ENCODE data around the gene THAP8.

THAP8 gene

DNA sequence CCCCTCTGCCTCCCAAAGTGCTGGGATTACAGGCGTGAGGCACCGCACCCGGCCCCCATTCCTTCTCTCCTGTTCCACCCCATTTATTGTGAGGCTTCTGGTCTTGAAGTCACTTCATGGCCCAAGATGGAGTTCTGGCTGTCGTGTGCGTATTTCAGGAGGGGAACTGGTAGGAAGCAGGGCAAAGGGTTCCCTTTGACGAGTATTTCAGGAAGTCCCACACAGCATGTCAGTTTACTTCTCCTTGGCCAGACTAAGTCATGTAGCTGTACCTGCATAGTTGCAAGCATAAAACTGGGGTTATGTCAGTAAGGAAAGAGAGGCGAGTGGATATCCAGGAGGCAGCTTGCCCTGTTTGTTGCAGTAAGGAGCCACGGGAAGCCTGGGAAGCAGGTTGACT lies 10.7 kb upstream of the THAP8 start:
- Histone ChIP-seq H3K9me3 (ENCODE audit: control insufficient read depth, insufficient read depth, low read depth, low read length) (no peaks in the 10 kb centered on the region), H3K27me3 (ENCODE audit: control insufficient read depth, insufficient read depth, low read length) (no peaks in the 10 kb centered on the region), H3K9ac (ENCODE audit: low read length) (no peak overlapping the region), H3K4me1 (ENCODE audit: control insufficient read depth, insufficient read depth, low read length) (no peaks in the 10 kb centered on the region), H3K36me3 (ENCODE audit: control insufficient read depth, insufficient read depth, low read length) (peaks cover 74% of the 10 kb centered on the region), H3K27ac (ENCODE audit: low read depth, low read length) (no peak overlapping the region), H3K4me3 (ENCODE audit: low read depth, low read length) (no peak overlapping the region)

- Histone ChIP-seq H3K9me3 (ENCODE audit: control insufficient read depth, insufficient read depth, low read depth, low read length) (no peaks in the 10 kb centered on the region), H3K4me1 (ENCODE audit: control insufficient read depth, insufficient read depth, low read length) (no peaks in the 10 kb centered on the region), H3K4me3 (ENCODE audit: low read depth, low read length) (no peak overlapping the region), H3K36me3 (ENCODE audit: control insufficient read depth, insufficient read depth, low read length) (peaks cover 74% of the 10 kb centered on the region), H3K27ac (ENCODE audit: low read depth, low read length) (no peak overlapping the region), H3K9ac (ENCODE audit: low read length) (no peak overlapping the region), H3K27me3 (ENCODE audit: control insufficient read depth, insufficient read depth, low read length) (no peaks in the 10 kb centered on the region)
Measured at GRCh38 chr19:36061367-36061766, 7.3 kb upstream of the THAP8 start.

GRCh38 chr19:36060430-36060829 lies 6.3 kb upstream of the THAP8 start:
- Histone ChIP-seq H3K4me3 (ENCODE audit: low read depth, low read length) (no peak overlapping the region), H3K27ac (ENCODE audit: low read depth, low read length) (no peak overlapping the region), H3K9ac (ENCODE audit: low read length) (no peak overlapping the region), H3K9me3 (ENCODE audit: control insufficient read depth, insufficient read depth, low read depth, low read length) (no peaks in the 10 kb centered on the region), H3K27me3 (ENCODE audit: control insufficient read depth, insufficient read depth, low read length) (no peaks in the 10 kb centered on the region), H3K4me1 (ENCODE audit: control insufficient read depth, insufficient read depth, low read length) (no peaks in the 10 kb centered on the region), H3K36me3 (ENCODE audit: control insufficient read depth, insufficient read depth, low read length) (peaks cover 64% of the 10 kb centered on the region)

- Histone ChIP-seq H3K4me3 (ENCODE audit: low read depth, low read length) (no peak overlapping the region), H3K9ac (ENCODE audit: low read length) (no peak overlapping the region), H3K9me3 (ENCODE audit: control insufficient read depth, insufficient read depth, low read depth, low read length) (no peaks in the 10 kb centered on the region), H3K27ac (ENCODE audit: low read depth, low read length) (no peak overlapping the region), H3K36me3 (ENCODE audit: control insufficient read depth, insufficient read depth, low read length) (peaks cover 55% of the 10 kb centered on the region), H3K27me3 (ENCODE audit: control insufficient read depth, insufficient read depth, low read length) (no peaks in the 10 kb centered on the region), H3K4me1 (ENCODE audit: control insufficient read depth, insufficient read depth, low read length) (no peaks in the 10 kb centered on the region)
Measured at GRCh38 chr19:36059180-36059910, 5.3 kb upstream of the THAP8 start.

DNA sequence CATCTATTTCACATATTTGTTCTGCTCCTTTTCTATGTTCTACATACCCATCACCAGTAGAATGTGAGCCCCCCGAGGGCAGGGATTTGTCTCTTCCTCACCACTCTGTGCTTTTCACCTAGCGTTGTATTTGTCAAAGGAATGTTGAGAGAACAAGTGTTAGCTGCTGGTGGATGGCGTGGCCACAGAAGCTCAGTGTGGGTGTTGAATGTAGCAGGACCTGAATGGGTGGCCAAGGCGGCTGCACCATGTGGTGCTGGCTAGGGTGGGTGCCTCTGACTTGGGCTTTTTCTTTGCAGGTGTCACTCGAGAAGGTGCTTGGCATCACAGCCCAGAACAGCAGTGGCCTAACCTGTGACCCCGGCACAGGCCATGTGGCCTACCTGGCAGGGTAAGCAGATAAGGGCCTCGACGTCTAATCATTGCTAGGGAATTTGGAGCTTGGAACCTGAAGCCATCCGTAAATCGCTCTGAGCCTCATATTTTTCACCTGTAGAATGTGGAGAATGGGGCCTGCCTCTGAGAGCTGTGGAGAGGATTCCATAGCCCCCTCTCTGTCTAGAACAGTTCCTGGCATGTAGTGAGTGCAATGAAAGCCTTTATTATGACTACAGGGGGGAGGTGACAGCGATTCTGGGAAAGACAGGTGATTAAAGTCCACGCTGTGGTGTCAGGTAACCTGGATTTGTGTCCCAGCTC lies 4.5 kb upstream of the THAP8 start:
- no peaks in the 10 kb centered on the region for H3K4me1 ChIP-seq (ENCODE audit: control insufficient read depth, insufficient read depth, low read length)
- no peaks in the 10 kb centered on the region for H3K27me3 ChIP-seq (ENCODE audit: control insufficient read depth, insufficient read depth, low read length)
- peaks cover 51% of the 10 kb centered on the region for H3K36me3 ChIP-seq (ENCODE audit: control insufficient read depth, insufficient read depth, low read length)
- H3K27ac ChIP-seq (ENCODE audit: low read depth, low read length) = no peak overlapping the region
- H3K4me3 ChIP-seq (ENCODE audit: low read depth, low read length) = no peak overlapping the region
- no peaks in the 10 kb centered on the region for H3K9me3 ChIP-seq (ENCODE audit: control insufficient read depth, insufficient read depth, low read depth, low read length)
- no peak overlapping the region for H3K9ac ChIP-seq (ENCODE audit: low read length)

DNA sequence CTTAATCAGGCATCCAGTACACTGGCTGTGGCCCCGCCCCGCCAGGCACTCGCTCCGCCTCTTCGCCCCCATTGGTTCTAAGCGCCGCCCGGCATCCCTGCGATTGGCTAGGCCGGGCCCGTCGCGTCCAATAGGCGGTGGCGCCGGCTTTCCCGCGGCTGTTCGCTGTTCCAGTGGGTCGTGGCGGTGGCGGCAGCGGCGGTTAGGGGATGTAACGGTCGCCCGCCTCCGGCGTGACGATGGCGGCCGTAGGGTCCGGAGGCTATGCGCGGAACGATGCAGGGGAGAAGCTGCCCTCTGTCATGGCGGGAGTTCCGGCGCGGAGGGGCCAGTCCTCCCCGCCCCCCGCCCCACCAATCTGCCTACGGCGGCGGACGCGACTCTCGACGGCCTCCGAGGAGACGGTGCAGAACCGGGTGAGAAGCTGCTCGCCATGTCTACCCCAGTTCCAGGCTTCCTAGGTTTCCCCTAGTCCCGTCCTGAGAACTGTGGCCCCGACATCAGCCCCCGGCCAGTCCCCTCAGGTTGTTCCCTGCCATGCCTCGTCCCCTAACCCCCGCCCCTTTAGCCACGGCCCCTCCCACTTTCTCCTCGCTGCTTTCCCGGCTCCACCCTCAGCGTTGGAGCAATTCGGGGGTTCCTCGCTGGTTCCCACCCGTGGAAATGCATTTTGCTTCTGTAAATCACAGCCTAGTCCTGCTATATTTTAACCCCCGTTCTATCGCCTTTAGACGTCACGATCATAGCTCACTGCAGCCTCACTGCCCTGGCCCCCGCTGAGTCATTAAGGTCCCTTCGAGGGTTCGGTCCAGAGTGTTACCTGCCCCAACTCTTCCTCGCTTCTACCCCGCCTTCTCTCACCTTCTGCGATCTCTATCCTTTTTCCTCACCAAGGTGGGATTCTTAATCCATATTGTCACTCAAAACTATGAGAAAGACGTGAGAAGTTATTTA lies 925 bp upstream of the THAP8 start, which contains the start of gene WDR62:
Gene WDR62 (plus strand): TSS at position 165 of the 954 bp plus-strand sequence. CDS start 75 bp downstream, at position 240.
- peaks cover 22% of the 10 kb centered on the region for H3K36me3 ChIP-seq (ENCODE audit: control insufficient read depth, insufficient read depth, low read length)

DNA sequence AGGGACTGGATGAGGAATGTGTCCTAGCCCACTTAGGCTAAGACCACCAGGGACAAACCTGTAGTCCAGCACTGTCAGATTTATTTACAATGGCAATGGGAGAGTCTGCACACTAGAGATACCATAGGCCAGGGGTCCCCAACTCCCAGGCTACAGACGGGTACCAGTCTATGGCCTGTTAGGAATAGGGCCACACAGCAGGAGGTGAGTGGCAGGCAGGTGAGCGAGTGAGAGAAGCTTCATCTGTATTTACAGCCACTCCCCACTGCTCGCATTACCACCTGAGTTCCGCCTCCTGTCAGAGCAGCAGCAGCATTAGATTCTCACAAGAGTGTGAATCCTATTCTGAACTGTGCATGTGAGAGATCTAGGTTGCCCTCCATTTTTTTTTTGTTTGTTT lies 2.4 kb downstream of the THAP8 start:
- peaks cover 6% of the 10 kb centered on the region for H3K4me1 ChIP-seq (ENCODE audit: control insufficient read depth, insufficient read depth, low read length)
- H3K9me3 ChIP-seq (ENCODE audit: control insufficient read depth, insufficient read depth, low read depth, low read length) = no peaks in the 10 kb centered on the region
- H3K9ac ChIP-seq (ENCODE audit: low read length) = no peak overlapping the region
- H3K27ac ChIP-seq (ENCODE audit: low read depth, low read length) = no peak overlapping the region
- no peaks in the 10 kb centered on the region for H3K36me3 ChIP-seq (ENCODE audit: control insufficient read depth, insufficient read depth, low read length)
- H3K27me3 ChIP-seq (ENCODE audit: control insufficient read depth, insufficient read depth, low read length) = no peaks in the 10 kb centered on the region
- H3K4me3 ChIP-seq (ENCODE audit: low read depth, low read length) = no peak overlapping the region

More for the DNA sequence above, 925 bp upstream of the THAP8 start, which contains the start of gene WDR62:
- peak within 1 kb of the TSS; percentile 97 for H3K4me3 ChIP-seq (ENCODE audit: low read depth, low read length)
- H3K4me1 ChIP-seq (ENCODE audit: control insufficient read depth, insufficient read depth, low read length) = peaks cover 6% of the 10 kb centered on the region
- peak within 1 kb of the TSS; percentile 86 for H3K9ac ChIP-seq (ENCODE audit: low read length)
- H3K9me3 ChIP-seq (ENCODE audit: control insufficient read depth, insufficient read depth, low read depth, low read length) = no peaks in the 10 kb centered on the region
- peak within 1 kb of the TSS; percentile 71 for H3K27ac ChIP-seq (ENCODE audit: low read depth, low read length)
- no peaks in the 10 kb centered on the region for H3K27me3 ChIP-seq (ENCODE audit: control insufficient read depth, insufficient read depth, low read length)

- Histone ChIP-seq H3K4me3 (ENCODE audit: low read depth, low read length) (no peak overlapping the region), H3K9me3 (ENCODE audit: control insufficient read depth, insufficient read depth, low read depth, low read length) (no peaks in the 10 kb centered on the region), H3K9ac (ENCODE audit: low read length) (no peak overlapping the region), H3K27ac (ENCODE audit: low read depth, low read length) (no peak overlapping the region), H3K36me3 (ENCODE audit: control insufficient read depth, insufficient read depth, low read length) (no peaks in the 10 kb centered on the region), H3K27me3 (ENCODE audit: control insufficient read depth, insufficient read depth, low read length) (no peaks in the 10 kb centered on the region), H3K4me1 (ENCODE audit: control insufficient read depth, insufficient read depth, low read length) (peaks cover 6% of the 10 kb centered on the region)
Measured at GRCh38 chr19:36051236-36051635, 2.8 kb downstream of the THAP8 start.

- Histone ChIP-seq H3K36me3 (ENCODE audit: control insufficient read depth, insufficient read depth, low read length) (peaks cover 2% of the 10 kb centered on the region; the same call in 1 of the 2 replicates), H3K27me3 (ENCODE audit: control insufficient read depth, insufficient read depth, low read length) (no peaks in the 10 kb centered on the region), H3K9ac (ENCODE audit: low read length) (no peak overlapping the region), H3K4me3 (ENCODE audit: low read depth, low read length) (no peak overlapping the region), H3K4me1 (ENCODE audit: control insufficient read depth, insufficient read depth, low read length) (peaks cover 6% of the 10 kb centered on the region), H3K9me3 (ENCODE audit: control insufficient read depth, insufficient read depth, low read depth, low read length) (no peaks in the 10 kb centered on the region), H3K27ac (ENCODE audit: low read depth, low read length) (no peak overlapping the region)
Measured at GRCh38 chr19:36049080-36049698, 4.9 kb downstream of the THAP8 start.

- H3K4me3 ChIP-seq (ENCODE audit: low read depth, low read length) = no peak overlapping the region
- no peak overlapping the region for H3K27ac ChIP-seq (ENCODE audit: low read depth, low read length)
- no peaks in the 10 kb centered on the region for H3K9me3 ChIP-seq (ENCODE audit: control insufficient read depth, insufficient read depth, low read depth, low read length)
- H3K27me3 ChIP-seq (ENCODE audit: control insufficient read depth, insufficient read depth, low read length) = no peaks in the 10 kb centered on the region
- H3K36me3 ChIP-seq (ENCODE audit: control insufficient read depth, insufficient read depth, low read length) = peaks cover 2% of the 10 kb centered on the region; the same call in 1 of the 2 replicates
- no peak overlapping the region for H3K9ac ChIP-seq (ENCODE audit: low read length)
- H3K4me1 ChIP-seq (ENCODE audit: control insufficient read depth, insufficient read depth, low read length) = peaks cover 6% of the 10 kb centered on the region
Measured at GRCh38 chr19:36047835-36048234, 6.2 kb downstream of the THAP8 start.
